Hematopoietic multipotent progenitor cell treated with erythropoietin and hydrocortisone succinate and interleukin-3 and kit ligand, for 4 days (in vitro differentiated cells): ENCODE results near the gene ZG16.

Experiments
- DNase-seq: peaks from one replicate; pipeline ENCODE4 v3.0.0-alpha.2; 2015

ZG16 gene

DNA sequence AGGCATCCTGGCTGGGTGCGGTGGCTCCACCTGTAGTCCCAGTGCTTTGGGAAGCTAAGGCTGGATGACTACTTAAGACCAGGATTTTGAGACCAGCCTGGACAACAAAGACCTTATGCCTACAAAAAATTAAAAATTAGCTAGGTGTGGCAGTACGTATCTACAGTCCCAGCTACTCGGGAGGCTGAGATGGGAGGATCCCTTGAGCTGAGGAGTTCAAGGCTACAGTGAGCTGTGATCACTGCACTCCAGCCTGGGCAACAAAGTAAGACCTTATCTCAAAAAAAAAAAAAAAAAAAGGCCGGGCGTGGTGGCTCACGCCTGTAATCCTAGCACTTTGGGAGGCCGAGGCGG lies 48.3 kb downstream of the ZG16 start:
- DNase-seq: no peak

GRCh38 chr16:29830774-29831173 lies 52.7 kb downstream of the ZG16 start:
- no peak for DNase-seq

GRCh38 chr16:29831490-29831889 lies 53.4 kb downstream of the ZG16 start:
- no peak for DNase-seq
